ENCODE results near the gene TCEAL9. TPM values are rescaled to one million over a fixed set of nuclear protein-coding genes. Genes with fewer than 3 reads are reported as not detected.

The TCEAL9 gene
- polyA plus RNA-seq, 3 donors, result 0.49 to 2.2 (median 0.49) TPM

DNA sequence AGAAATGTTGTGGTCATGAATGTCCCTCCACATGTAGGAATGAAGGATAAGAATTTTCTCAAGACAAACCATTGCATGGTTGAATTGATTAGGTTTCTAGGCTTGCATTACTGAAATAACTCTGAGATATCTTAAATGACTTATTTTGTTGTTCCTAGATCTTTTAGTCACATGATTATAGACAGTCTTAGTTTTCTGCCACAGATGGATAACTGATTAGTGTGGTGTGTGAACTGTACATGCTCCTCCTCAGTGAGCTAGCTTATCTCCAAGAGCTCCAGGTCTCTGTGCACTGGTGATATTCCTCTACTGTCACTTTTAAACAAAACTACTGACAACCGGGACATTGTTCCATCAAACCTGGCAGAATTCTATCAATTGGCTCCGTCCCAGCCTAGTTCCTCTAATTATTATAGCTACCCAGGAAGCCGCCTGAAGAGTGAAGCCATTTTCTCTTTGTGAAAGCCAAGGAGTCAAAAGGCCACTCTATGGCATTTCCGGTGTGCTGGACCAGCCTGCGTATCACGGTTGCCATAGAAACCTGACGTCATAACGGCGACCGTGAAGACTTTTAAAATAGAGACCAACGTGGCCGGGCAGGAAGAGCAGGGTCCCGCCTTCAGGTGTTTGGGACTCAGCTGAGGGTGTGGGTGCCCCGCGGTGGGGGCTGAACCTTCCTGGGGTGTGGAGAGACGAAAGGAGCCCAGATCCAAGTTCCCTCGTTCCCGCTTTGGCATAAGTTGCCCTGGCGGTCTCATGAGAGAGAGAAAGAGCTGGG, 48.1 kb downstream of the TCEAL9 start:
- intact Hi-C loops (cut with micrococcal nuclease), result no loop called here
- TF ChIP-seq, protein P1, sequence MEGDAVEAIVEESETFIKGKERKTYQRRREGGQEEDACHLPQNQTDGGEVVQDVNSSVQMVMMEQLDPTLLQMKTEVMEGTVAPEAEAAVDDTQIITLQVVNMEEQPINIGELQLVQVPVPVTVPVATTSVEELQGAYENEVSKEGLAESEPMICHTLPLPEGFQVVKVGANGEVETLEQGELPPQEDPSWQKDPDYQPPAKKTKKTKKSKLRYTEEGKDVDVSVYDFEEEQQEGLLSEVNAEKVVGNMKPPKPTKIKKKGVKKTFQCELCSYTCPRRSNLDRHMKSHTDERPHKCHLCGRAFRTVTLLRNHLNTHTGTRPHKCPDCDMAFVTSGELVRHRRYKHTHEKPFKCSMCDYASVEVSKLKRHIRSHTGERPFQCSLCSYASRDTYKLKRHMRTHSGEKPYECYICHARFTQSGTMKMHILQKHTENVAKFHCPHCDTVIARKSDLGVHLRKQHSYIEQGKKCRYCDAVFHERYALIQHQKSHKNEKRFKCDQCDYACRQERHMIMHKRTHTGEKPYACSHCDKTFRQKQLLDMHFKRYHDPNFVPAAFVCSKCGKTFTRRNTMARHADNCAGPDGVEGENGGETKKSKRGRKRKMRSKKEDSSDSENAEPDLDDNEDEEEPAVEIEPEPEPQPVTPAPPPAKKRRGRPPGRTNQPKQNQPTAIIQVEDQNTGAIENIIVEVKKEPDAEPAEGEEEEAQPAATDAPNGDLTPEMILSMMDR (IDR thresholded peaks at IDR 0.05), result no peak
- DNase-seq, result peak; percentile 62 to 82 (median 65)
- Histone ChIP-seq H3K79me2 (ENCODE audit: insufficient read depth, low read length) (no peaks in the 10 kb centered on the region), H2AFZ (ENCODE audit: insufficient read depth, low read depth, low read length, poor library complexity, severe bottlenecking) (peak overlapping the region; percentile 83), H3K4me3 (replicated peaks in 1 of 3; ENCODE audit: low read depth in 2 of 3, low read length in 3 of 3) (peak overlapping the region; percentile 13 to 73 (median 28)), H3K9me3 (replicated peaks in 1 of 2; ENCODE audit: control insufficient read depth in 1 of 2, insufficient read depth in 1 of 2, low read length in 2 of 2) (no peaks in the 10 kb centered on the region), H3K27me3 (ENCODE audit: control insufficient read depth in 2 of 2, insufficient read depth in 2 of 2, low read length in 2 of 2) (no peaks in the 10 kb centered on the region), H3K27ac (ENCODE audit: low read depth in 1 of 2, low read length in 2 of 2) (no peak overlapping the region), H3K4me1 (ENCODE audit: control insufficient read depth in 1 of 2, insufficient read depth in 2 of 2, low read length in 2 of 2) (peaks cover 5 to 6% of the 10 kb centered on the region in 2 donors), H3K9ac (ENCODE audit: insufficient read depth, low read length, poor library complexity, severe bottlenecking) (no peak overlapping the region), H3K4me2 (replicated peaks; ENCODE audit: extremely low read depth, low read length, poor library complexity, severe bottlenecking) (peak overlapping the region; percentile 69), H4K20me1 (ENCODE audit: insufficient read depth, low read length) (no peaks in the 10 kb centered on the region), H3K36me3 (replicated peaks in 1 of 2; ENCODE audit: control insufficient read depth in 1 of 2, insufficient read depth in 2 of 2, low read length in 2 of 2) (no peaks in the 10 kb centered on the region)
- Mint-ChIP-seq H3K4me1 (peaks cover 12% of the 10 kb centered on the region), H3K9me3 (no peaks in the 10 kb centered on the region), H3K36me3 (no peaks in the 10 kb centered on the region), H3K4me3 (peak overlapping the region; percentile 87 to 90), H3K27me3 (ENCODE audit: low read depth in 3 of 3) (peaks cover 0 to 23% (median 0%) of the 10 kb centered on the region in 3 donors), H3K27ac (peak overlapping the region in 5 of 7 donors; percentile 40 to 87 (median 73))
- 1% methylated on average over 13 of the region's 19 CpGs for WGBS (ENCODE audit: insufficient coverage)

GRCh38 chrX:103405009-103405333, 48.7 kb downstream of the TCEAL9 start:
- DNase-seq, result no peak
- intact Hi-C loops (cut with micrococcal nuclease), result no loop called here

More at GRCh38 chrX:103405009-103405333, 48.7 kb downstream of the TCEAL9 start:
- Mint-ChIP-seq H3K27me3 (ENCODE audit: low read depth in 3 of 3) (peaks cover 0 to 26% (median 0%) of the 10 kb centered on the region in 3 donors), H3K36me3 (no peaks in the 10 kb centered on the region), H3K4me3 (peak overlapping the region; percentile 87 to 90), H3K9me3 (no peaks in the 10 kb centered on the region), H3K4me1 (peaks cover 12% of the 10 kb centered on the region), H3K27ac (peak overlapping the region in 3 of 7 donors; percentile 40 to 87 (median 87))
- Histone ChIP-seq H3K9me3 (replicated peaks in 1 of 2; ENCODE audit: control insufficient read depth in 1 of 2, insufficient read depth in 1 of 2, low read length in 2 of 2) (no peaks in the 10 kb centered on the region), H3K4me1 (ENCODE audit: control insufficient read depth in 1 of 2, insufficient read depth in 2 of 2, low read length in 2 of 2) (peaks cover 5 to 6% of the 10 kb centered on the region in 2 donors), H3K4me3 (replicated peaks in 1 of 3; ENCODE audit: low read depth in 2 of 3, low read length in 3 of 3) (peak overlapping the region; percentile 13 to 73 (median 28)), H3K79me2 (ENCODE audit: insufficient read depth, low read length) (no peaks in the 10 kb centered on the region), H3K4me2 (replicated peaks; ENCODE audit: extremely low read depth, low read length, poor library complexity, severe bottlenecking) (peak overlapping the region; percentile 69), H3K36me3 (replicated peaks in 1 of 2; ENCODE audit: control insufficient read depth in 1 of 2, insufficient read depth in 2 of 2, low read length in 2 of 2) (no peaks in the 10 kb centered on the region), H3K27me3 (ENCODE audit: control insufficient read depth in 2 of 2, insufficient read depth in 2 of 2, low read length in 2 of 2) (no peaks in the 10 kb centered on the region), H4K20me1 (ENCODE audit: insufficient read depth, low read length) (no peaks in the 10 kb centered on the region), H3K9ac (ENCODE audit: insufficient read depth, low read length, poor library complexity, severe bottlenecking) (no peak overlapping the region), H2AFZ (ENCODE audit: insufficient read depth, low read depth, low read length, poor library complexity, severe bottlenecking) (peak overlapping the region; percentile 83), H3K27ac (ENCODE audit: low read depth in 1 of 2, low read length in 2 of 2) (no peak overlapping the region)
- WGBS (ENCODE audit: insufficient coverage), result no CpG with 5 or more reads among the region's 7 CpGs
- TF ChIP-seq, protein P1 (IDR thresholded peaks at IDR 0.05), result no peak
